Ureter (tissue), 1 donor: ENCODE data around the gene LMTK2. TPM values are rescaled to one million over a fixed set of nuclear protein-coding genes. Genes with fewer than 3 reads are reported as not detected.

ENCODE experiments used
- DNase-seq: peaks from one replicate; pipeline ENCODE4 v3.0.0-alpha.2; 2020; ENCODE audit warnings: low spot score
- total RNA-seq: library from RNA; stranded (reverse); gene quantifications from one replicate; pipeline ENCODE4 v1.2.4, GENCODE V29; 2023
- donor health status: DM: yes; HTN: yes; CAD: no.

The LMTK2 gene
- total RNA-seq, 1 donor from 2014 or later = 34.1 TPM

GRCh38 chr7:98175260-98175940 is 68.7 kb downstream of the LMTK2 start:
- no peak for DNase-seq

DNA sequence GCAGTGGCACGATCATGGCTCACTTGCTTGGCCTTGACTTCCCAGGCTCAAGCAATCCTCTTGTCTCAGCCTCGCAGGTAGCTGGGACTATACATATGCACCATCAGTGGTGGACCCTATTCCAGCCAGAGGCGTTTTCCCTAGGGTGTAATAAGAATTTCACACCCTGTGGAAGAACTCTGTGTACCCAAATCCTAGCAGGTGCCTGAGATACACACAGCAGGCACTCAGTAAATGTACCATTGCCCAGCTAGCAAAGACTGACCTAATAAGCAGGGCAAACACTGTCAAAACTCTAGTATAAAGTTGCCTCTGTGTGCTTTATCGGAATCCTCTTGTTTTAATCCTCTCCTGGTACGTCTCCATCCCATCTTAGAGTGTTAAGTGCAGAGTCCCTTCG is 70.9 kb downstream of the LMTK2 start:
- no peak for DNase-seq

GRCh38 chr7:98178321-98178720 is 71.7 kb downstream of the LMTK2 start:
- peak; percentile 82 for DNase-seq

- DNase-seq = no peak
Observed at GRCh38 chr7:98178762-98179490, 72.3 kb downstream of the LMTK2 start.

DNA sequence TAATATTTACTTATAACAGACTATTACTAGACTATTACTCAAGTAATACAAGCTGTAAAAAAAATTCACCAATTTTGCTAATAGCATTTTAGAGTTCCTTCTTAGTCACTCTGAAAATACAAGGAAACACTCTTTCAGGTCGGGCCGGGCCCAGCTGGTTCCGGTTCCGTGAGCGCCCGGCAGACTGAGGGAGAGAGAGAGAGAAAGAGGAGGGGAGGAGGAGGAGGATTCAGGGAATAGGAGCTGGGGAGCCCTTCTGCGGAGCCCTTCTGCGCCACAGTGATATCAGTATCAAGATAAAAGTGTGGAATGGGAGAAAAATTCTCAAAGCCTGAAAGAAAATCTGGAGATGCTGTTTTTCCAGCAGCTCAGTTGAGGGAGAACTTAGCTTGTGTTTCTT is 74.1 kb downstream of the LMTK2 start:
- DNase-seq = no peak

DNA sequence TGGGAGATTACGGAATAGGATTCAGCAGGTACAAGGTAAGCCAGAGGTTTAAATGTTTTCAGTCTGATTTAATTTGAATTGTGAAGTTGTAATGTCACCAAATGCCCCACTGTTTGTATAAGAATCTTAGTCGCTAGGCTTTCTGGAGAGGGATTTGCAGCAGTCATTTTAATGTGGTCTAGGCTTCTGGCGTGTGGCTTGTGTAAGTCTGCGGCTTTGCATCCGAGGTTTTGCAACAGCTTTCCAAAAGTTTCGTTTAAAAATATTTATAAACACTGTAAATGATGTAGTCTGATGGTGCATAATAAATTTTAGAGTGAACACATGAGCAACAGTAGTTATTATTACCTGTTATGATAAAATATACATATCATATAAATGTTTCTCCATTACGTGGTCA is 78.4 kb downstream of the LMTK2 start:
- DNase-seq = no peak

DNA sequence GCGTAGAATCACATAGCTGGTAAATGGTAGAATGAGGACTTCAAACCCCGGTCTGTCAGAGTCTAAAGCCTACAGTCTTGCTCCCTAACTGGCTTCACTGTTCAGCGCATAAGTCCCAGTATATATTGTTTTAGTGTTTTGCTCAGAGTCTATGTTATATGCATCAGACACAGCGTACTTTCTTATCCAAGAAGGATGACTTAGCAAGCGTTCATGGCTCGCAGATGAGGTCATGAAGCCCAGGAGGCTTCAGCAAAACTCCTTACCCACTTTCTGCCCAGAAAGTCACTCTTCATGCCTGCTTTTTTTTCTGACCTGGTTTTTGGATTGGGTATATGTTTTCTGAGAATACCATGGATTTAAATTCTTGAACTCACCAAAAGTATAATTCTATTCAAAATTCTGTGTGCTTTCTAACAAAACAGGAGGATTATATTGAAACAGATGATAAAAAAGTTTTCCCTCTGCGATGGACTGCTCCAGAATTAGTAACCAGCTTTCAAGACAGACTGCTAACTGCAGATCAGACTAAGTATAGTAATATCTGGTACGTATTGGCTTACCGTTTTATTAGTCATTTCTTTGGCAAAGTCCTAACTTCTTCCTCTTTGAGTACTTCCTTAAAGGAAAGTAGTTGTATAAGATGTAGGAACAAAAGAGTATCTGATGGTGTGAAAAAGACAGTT is 79.9 kb downstream of the LMTK2 start:
- no peak for DNase-seq

- DNase-seq = no peak
Observed at GRCh38 chr7:98187138-98187502, 80.5 kb downstream of the LMTK2 start.

DNA sequence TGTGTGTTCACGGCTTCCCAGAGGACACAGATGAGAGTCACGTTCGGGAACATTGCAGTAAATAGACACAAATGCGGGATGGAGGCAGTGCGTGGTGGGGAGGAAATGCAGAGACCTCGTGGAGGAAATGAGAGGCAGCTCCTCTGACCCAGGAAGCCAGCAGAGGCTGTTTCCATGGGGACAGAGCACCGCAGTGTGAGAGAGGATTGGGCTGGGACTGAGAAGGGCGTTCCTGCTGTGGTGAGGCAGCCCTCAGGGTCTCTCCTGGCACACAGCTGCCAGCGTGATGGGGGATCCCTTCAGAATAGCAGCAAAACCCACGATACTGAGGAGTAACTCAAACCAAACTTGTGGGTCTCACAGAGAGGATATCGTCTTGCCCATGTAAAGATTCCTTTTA is 82.9 kb downstream of the LMTK2 start:
- no peak for DNase-seq

- DNase-seq = no peak
Observed at GRCh38 chr7:98191668-98192431, 85.2 kb downstream of the LMTK2 start.

DNA sequence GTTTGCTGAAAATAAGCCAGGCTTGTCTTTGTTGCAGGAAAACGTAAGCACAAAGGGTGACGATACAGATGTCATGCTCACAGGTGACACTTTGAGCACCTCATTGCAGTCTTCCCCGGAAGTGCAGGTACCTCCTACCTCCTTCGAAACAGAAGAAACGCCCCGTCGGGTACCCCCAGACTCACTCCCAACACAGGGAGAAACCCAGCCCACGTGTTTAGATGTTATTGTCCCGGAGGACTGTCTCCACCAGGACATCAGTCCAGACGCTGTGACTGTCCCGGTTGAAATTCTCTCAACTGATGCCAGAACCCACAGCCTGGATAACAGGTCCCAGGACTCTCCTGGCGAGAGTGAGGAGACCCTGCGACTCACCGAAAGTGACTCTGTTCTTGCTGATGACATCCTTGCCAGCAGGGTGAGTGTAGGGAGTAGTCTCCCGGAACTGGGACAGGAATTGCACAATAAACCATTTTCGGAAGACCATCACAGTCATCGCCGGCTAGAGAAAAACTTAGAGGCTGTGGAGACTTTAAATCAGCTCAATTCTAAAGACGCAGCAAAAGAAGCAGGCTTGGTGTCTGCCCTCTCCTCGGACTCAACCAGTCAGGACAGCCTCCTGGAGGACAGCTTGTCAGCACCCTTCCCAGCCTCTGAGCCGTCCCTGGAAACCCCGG is 86.3 kb downstream of the LMTK2 start:
- DNase-seq = no peak

GRCh38 chr7:98193474-98194180 is 87.0 kb downstream of the LMTK2 start:
- DNase-seq = no peak

DNA sequence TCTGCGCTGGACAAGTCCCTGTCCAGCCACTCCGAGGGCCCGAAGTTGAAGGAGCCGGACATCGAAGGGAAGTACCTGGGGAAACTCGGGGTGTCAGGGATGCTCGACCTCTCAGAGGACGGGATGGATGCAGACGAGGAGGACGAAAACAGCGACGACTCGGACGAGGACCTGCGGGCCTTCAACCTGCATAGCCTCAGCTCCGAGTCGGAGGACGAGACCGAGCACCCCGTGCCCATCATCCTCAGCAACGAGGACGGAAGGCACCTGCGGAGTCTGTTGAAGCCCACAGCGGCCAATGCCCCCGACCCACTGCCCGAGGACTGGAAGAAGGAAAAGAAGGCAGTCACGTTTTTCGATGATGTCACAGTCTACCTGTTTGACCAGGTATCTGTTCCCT is 87.5 kb downstream of the LMTK2 start:
- no peak for DNase-seq

DNA sequence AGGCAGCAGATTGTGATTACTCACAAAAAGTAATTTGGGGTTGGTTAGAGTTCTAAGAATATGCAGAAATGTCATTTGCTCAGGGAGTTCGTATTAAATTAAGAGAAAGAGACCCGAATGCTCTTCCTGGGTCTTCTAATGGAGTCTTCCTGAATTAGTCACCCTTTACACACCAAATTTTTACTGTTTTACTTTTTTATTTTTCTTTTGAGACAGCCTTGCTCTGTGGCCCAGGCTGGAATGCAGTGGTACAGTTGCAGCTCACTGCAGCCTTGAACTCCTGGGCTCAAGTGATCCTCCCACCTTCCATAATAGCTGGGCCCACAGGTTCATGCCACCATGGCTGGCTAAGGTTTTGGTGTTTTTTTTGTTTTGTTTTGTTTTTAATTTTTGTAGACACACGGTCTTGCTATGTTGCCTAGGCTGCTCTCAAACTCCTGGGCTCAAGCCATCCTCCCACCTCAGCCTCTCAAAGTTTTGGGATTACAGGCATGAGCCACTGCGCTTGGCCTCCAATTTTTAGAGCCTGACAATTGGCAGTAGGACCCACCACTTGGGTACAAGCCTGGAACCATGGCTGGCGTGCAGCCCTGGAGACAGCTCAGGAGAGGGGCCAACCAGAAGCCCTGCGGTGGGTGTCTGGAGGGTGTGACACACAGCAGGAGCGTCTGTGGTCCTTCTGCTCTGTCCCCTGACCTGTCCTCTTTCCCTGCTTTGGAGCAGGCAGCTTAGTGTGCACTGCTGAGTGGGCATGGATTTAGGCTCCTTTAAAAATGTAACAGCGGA is 88.2 kb downstream of the LMTK2 start:
- DNase-seq = no peak

DNA sequence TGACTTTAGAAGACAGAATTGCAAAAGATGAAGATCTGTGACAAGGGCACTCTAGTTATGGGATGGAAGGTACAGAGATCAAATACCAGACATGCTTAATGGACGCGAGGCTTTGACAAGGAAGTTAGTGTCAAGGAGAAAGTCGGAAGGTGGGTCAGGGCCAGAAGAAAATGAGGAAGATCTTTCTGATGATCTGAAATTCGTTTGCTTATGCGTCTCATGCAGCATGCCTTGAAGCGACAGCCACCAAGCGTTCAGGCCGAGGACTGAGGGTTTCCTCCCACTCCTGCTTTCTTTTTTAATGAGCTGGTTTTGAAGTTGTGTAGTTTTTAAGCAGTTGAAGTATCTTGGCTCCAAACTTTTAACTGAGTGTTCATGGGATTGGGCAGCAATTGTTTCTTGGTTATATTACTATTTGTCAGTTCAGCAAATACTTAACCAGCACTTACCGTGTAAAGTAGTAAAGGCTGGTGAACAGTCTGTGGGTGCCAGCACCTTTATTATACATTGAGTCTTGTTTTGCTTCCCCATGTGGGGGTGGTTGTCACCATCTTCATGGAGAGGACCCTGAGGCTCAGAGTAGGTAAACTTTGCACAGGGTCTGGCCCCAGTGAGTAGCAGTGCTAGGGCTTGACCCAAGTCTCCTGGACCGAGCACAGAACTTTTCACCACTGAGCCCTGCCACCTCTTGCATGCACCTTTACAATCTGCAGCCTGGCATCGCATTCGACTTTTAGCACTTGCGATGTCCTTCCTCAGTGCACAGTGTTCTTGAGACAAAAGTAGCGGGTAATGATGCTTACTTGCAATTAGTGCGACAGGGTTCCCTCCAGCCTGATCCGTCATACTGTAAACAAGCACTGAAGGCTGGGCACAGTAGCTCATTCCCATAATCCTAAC is 90.3 kb downstream of the LMTK2 start:
- DNase-seq = no peak

- no peak for DNase-seq
Observed at GRCh38 chr7:98199131-98199530, 92.5 kb downstream of the LMTK2 start.

- DNase-seq = no peak
Observed at GRCh38 chr7:98200364-98200763, 93.7 kb downstream of the LMTK2 start.

GRCh38 chr7:98202367-98203195 is 95.9 kb downstream of the LMTK2 start:
- DNase-seq = no peak
